ENCODE data around the gene ZNRF4. TPM values are rescaled to one million over a fixed set of nuclear protein-coding genes. Genes with fewer than 3 reads are reported as not detected.

ZNRF4 gene
- total and polyA plus RNA-seq, 12 donors = not detected

DNA sequence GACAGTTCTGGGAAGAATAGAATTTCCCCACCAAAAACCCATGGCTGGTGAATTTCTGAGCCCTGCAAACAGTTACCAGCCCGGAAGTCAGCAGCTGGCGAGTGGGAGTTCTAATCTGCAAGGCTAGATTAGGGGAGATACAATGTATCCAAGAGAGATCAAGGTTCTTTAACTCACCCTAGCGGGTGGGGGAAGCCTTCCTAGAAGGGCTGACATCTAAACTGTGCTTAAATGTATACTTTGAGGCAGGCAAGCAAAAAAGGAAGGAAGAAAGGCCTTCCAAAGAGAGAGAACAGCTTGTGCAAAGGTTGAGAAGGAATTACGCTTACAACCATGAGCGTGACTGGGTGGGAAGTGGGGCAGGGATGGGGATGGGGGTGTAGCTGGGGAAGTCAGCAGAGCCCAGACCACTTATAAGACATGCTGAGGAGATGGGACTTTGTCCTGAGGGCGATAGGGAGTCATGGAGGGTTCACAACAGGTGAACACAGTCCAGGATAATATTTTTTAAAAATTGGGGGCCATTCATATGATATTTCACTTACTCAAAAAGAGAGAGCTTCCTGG lies 20.8 kb upstream of the ZNRF4 start:
- no peaks in the 10 kb centered on the region for H3K4me1 ChIP-seq (replicated peaks in 1 of 2)
- H3K27ac ChIP-seq = no peak overlapping the region
- peaks cover 16% of the 10 kb centered on the region for H3K27me3 ChIP-seq
- intact Hi-C loops (cut with DNase I) = no loop called here
- H3K9me3 ChIP-seq (replicated peaks in 1 of 3) = no peaks in the 10 kb centered on the region
- DNase-seq = no peak
- no peak for TF ChIP-seq POLR2A (IDR thresholded peaks at IDR 0.05)
- TF ChIP-seq, protein P1, sequence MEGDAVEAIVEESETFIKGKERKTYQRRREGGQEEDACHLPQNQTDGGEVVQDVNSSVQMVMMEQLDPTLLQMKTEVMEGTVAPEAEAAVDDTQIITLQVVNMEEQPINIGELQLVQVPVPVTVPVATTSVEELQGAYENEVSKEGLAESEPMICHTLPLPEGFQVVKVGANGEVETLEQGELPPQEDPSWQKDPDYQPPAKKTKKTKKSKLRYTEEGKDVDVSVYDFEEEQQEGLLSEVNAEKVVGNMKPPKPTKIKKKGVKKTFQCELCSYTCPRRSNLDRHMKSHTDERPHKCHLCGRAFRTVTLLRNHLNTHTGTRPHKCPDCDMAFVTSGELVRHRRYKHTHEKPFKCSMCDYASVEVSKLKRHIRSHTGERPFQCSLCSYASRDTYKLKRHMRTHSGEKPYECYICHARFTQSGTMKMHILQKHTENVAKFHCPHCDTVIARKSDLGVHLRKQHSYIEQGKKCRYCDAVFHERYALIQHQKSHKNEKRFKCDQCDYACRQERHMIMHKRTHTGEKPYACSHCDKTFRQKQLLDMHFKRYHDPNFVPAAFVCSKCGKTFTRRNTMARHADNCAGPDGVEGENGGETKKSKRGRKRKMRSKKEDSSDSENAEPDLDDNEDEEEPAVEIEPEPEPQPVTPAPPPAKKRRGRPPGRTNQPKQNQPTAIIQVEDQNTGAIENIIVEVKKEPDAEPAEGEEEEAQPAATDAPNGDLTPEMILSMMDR (IDR thresholded peaks at IDR 0.05) = no peak
- no peak overlapping the region for H3K4me3 ChIP-seq
- WGBS, 4 donors = 50 to 54% (median 51%) methylated on average over 6 of the region's 6 CpGs
- no peaks in the 10 kb centered on the region for H3K36me3 ChIP-seq (replicated peaks in 1 of 2)

- Histone ChIP-seq H3K36me3 (replicated peaks in 1 of 2) (no peaks in the 10 kb centered on the region), H3K4me3 (no peak overlapping the region), H3K9me3 (replicated peaks in 1 of 3) (no peaks in the 10 kb centered on the region), H3K27ac (no peak overlapping the region), H3K4me1 (replicated peaks in 1 of 2) (no peaks in the 10 kb centered on the region), H3K27me3 (peaks cover 16% of the 10 kb centered on the region)
- peak in 6 of 7 donors; percentile 24 to 80 (median 45) for DNase-seq
- intact Hi-C loops (cut with DNase I) = no loop called here
- no peak for TF ChIP-seq POLR2A (IDR thresholded peaks at IDR 0.05)
- TF ChIP-seq, protein P1 (IDR thresholded peaks at IDR 0.05) = no peak
- WGBS, 4 donors = 47 to 55% (median 52%) methylated on average over 8 to 9 of the region's 9 CpGs
Measured at GRCh38 chr19:5434970-5435641, 20.1 kb upstream of the ZNRF4 start.

- no peak for DNase-seq
- Histone ChIP-seq H3K27ac (no peak overlapping the region), H3K27me3 (peaks cover 16% of the 10 kb centered on the region), H3K4me1 (replicated peaks in 1 of 2) (no peaks in the 10 kb centered on the region), H3K36me3 (replicated peaks in 1 of 2) (no peaks in the 10 kb centered on the region), H3K9me3 (replicated peaks in 1 of 3) (no peaks in the 10 kb centered on the region), H3K4me3 (no peak overlapping the region)
- intact Hi-C loops (cut with DNase I) = no loop called here
- TF ChIP-seq POLR2A (IDR thresholded peaks at IDR 0.05) = no peak
- TF ChIP-seq, protein P1 (IDR thresholded peaks at IDR 0.05) = no peak
- 73 to 81% (median 74%) methylated on average over 7 of the region's 7 CpGs for WGBS, 4 donors
Measured at GRCh38 chr19:5435642-5436017, 19.6 kb upstream of the ZNRF4 start.

DNA sequence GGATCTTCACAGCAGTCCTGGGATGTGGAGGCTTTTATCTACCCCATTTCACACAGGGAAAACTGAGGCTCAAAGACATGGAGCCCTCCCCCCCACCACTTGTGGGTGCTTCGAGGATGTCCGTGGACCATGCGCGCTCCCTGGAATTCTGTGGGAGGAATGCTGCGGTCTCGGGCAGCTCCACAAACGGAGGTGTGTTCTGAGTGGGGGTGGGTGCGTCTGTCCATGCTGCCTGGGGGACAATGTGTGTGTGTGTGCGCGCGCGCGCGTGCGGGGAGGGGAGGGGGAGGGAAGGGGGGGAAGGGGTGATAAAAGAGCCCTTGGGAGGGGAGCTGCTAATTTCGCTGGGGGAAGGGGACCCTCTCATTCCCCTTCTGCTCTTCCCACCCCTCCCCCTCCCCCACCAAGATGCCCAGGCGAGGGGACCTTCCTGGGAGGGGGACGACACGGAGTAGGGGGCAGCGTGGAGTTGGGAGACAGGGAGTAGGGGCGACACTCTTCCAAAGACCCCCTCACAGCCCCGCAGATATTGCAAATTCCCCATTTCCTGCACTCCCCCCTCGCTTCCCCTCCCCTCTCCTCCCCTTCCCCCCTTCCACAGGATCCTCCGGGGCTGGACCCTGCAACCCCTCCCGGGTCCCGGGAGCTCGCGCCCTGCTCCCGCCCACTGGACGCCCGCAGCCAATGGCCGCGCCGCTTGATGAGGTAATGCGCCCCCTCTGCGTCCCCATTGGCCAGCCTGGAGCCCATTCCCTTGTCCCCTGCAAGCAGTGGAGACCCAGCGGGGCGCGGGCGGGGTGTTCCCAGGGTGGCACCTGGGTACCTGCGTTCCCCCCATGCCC lies 18.9 kb upstream of the ZNRF4 start:
- 2 to 4% (median 2%) methylated on average over 9 to 40 of the region's 41 CpGs; no CpG with 5 or more reads in 1 of the 4 donors for WGBS, 4 donors
- Histone ChIP-seq H3K4me3 (no peak overlapping the region), H3K4me1 (replicated peaks in 1 of 2) (no peaks in the 10 kb centered on the region), H3K9me3 (replicated peaks in 1 of 3) (no peaks in the 10 kb centered on the region), H3K27me3 (peaks cover 16% of the 10 kb centered on the region), H3K27ac (no peak overlapping the region), H3K36me3 (replicated peaks in 1 of 2) (no peaks in the 10 kb centered on the region)
- intact Hi-C loops (cut with DNase I) = no loop called here
- TF ChIP-seq, protein P1 (IDR thresholded peaks at IDR 0.05) = no peak
- no peak for TF ChIP-seq POLR2A (IDR thresholded peaks at IDR 0.05)
- peak in 2 of 7 donors; percentile 19 to 25 for DNase-seq
